Activated CD4-positive, alpha-beta T cell treated with anti-CD3 and anti-CD28 coated beads, Interleukin-2, amount 50 U/mL, for 24 hours (primary cell): Measurements from ENCODE around the gene ANKRD2.

Experiments
- DNase-seq, 2 donors: peaks; one replicate each; pipeline ENCODE4 v3.0.0-alpha.2; 2020; ENCODE audit warnings: low read depth in 1 of 2, low spot score in 1 of 2

ANKRD2 gene

DNA sequence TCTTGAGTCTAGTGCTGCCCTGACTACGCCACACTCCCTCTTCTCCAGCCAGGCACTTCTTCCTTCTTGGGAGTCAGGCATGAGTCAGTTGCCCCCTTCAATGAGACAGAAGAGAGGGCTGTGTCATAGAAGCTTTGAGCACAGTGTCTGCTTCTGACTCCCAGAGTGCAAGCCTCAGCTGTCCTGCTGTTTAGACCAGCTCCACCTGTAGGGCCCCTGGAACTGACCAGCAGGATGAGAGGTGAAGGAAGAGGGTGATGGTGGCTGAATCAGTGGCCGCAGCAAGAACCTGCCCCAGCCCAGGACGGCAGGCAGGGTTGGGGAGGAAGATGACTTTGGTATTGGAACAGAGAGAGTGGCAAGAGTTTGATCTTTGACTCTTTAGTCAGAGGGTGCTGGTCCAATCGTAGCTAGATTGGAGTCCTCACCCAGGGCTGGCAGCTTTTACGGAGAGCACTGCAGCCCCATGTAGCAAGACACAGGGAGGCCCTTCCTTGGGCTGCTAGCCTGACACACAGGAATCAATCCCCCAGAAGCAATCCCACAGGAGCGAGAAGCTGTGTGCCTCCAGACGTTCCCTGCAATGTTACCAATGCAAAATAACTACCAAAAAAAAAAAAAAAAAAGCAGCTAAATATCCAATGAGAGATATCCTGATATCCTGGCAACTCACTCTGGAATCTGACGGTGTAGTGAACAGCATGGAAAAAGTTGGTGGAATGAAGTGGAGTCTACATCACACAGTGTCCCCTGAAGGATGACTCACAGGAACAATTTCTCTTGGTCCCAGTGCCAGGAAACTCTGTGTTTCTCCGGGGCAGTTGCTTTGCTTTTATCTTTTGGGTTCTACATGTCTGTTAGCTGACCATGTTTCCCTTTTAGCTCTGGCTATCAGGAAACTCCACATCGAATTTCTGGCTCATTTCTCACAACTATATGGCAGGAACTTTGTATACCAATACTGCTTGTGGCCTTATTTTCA lies 23.8 kb downstream of the ANKRD2 start:
- no peak for DNase-seq

DNA sequence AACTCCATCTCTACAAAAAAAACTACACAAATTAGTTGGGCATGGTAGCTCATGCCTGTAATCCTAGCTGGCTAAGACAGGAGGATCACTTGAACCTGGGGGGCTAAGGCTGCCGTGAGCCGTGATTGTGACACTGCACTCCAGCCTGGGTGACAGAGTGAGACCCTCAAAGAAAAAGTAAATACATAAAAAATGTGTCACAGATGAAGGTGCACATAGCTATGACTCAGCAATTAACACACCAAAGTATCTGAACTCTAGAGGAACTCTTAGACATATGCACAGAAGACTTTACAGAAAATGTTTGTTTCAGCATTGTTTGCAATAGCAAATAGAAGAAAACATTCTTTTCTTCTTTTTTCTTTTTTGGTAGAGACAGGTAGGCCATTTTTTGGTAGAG lies 25.2 kb downstream of the ANKRD2 start:
- DNase-seq, result no peak

DNA sequence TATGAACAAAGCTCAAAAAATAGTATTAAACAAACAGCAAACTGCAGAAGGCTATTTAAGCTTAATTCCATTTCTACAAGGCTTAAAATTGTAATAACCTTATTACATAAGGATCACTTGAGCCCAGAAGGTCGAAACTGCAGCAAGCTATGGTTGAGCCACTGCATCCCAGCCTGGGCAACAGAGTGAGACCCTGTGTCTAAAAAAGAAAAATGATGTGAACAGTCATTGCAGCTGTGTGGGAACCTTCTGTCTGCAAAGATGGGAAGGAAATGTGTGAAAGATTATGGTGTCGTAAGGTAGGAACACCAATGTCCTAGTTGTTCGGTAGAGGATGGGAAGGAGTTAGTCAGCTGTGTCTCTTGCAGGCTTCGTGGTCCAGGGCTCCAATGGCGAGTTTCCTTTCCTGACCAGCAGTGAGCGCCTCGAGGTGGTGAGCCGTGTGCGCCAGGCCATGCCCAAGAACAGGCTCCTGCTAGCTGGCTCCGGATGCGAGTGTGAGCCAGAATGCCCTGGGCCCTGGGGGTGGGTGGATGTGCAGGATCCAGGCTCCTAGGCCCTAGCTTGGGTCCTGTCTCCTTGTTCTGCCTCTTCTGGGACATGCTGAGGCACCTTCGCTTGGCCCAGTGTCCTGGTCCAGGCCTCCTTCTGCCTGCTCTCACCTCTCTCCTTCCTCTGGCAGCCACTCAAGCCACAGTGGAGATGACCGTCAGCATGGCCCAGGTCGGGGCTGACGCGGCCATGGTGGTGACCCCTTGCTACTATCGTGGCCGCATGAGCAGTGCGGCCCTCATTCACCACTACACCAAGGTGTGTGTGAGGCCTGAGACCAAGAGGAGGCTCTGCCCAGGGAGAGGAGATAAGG lies 26.1 kb downstream of the ANKRD2 start:
- DNase-seq, result no peak

DNA sequence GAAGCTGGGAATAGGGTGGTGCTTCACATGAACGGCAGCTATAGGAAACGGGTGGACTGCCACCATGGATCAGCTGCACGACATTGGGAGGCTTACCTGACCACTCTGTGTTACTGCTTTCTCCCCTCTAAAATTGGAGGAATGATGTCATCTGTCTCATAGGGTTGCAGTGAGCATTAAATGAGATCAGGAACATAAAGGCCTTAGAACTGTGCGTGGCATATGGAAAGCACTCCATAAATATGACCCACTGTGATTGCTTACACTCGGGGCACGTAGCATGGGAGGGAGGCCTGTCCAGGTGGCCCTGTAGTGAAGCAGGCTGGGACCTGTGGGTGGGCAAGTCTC lies 26.7 kb downstream of the ANKRD2 start:
- no peak for DNase-seq

DNA sequence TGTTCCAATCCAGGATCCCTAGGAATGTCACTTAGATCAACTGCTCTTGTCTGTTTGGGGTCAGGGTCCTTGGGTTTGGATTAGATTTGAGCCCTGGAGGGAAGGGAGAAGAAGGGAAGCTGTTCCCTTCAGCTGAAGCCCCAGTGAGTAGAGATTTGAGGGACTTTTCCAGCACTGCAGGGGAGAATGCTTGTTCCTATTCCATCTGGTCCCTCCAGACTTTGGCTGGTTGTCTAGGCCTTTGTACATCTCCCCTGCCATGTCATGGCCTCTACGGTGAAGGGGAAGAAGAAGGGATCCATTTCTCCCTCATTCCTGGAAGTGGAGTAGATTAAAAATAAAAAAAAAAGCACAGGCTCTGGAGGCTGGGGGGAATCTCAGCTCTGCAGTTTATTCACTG lies 28.0 kb downstream of the ANKRD2 start:
- DNase-seq, result no peak

DNA sequence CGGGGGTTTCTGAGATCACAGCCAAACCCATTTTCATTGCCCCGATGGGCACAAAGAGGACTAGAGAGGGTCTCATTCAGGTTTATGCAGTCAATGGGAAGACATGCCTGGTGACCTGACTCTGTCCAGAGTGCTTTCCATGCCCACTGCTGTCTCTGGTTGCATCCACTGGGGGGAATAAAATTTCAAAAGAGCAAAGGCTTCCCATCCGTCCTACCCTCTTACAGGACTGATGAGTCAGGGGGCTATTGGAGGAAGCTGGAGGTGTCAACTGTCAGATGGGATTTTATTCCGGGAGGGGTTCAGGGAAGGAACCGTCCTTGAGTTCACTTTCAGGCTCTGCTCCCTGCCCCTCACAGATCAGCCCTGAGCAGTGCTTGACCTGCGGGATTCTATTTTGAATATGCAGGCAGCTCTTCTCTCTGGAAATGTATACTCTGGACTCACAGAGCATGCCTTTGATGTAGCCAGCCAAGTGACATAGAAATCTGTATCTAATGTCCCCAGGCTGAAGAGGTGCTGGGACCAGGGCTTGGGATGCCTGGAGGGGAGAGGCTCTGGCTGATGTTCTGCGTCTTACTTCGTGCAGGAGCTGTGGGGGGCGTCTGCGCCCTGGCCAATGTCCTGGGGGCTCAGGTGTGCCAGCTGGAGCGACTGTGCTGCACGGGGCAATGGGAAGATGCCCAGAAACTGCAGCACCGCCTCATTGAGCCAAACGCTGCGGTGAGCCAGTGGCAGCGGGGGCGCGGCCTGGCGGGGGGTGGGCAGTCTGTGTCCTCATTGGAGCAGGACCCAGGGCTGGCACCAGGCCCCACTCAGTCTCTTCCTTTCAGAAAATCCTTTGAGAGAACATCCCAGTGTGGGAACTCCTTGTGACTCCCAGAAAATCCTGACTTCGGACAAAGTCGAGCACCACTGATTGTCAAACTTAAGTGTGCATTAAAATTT lies 29.0 kb downstream of the ANKRD2 start:
- no peak for DNase-seq

DNA sequence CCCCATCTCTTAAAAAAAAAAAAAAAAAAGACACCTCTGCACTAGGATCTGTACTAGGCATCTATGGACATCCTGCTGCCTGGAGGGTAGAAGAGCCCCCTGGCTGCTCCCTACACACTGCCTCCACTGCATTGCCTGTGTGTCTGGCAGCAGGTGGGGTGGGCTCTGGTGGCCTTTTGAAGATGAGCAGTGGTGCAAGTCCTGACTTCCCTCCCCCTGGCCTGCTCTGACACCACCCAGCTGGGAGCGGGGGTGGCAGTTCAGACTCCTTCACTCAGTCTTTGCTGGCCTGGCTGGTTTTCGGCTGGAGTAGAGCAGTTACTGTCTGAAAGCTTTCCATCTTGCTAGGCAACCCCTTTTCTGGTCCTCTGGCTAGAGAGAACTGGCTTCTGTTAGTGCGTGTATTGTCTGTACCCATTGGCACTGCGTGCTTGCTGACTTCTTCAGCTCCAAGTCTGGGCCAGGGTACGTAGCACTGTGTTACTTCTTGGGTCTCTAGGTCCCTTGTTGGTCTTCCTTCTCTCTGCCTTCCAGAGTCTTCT lies 34.6 kb downstream of the ANKRD2 start:
- no peak for DNase-seq

DNA sequence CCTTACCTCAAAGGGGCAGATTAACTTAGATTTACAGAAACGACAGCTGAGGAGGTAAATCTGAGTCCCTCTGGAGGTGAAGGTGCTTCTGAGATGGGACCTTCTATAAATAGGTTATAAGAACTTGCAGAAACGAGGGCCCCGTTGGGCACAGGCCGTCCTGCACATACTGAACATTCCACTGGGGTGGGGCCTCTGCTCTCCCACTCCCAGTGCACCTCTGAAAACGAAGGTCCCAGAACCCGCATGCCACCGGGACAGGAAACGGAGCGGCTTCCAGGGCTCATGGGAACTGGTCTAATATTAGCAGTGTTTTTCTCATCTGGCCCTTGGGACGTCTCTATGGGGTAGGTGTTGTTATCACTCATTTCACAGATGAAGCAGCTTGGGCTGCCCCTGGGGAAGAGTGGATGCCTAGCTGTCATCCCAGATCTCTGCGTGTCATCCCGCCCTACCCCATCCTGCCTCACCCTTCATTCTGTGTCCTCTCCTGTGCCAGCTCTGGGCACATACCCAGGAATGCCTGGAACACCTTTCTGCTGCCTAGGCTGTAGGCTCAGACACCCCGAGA lies 36.5 kb downstream of the ANKRD2 start:
- no peak for DNase-seq

DNA sequence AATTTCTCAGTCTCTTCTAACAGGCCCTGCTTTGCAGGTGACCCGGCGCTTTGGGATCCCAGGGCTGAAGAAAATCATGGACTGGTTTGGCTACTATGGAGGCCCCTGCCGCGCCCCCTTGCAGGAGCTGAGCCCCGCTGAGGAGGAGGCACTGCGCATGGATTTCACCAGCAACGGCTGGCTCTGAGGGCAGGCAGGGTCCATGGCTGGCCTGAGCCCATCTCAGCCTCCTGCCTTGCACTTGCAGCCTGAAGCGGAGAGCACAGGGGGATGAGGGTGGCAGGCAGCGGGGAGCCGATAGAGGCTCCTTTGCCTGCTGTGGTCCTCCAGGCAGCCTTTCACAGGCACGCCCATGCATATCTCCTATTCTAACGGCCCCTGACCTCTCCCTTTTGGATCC lies 38.9 kb downstream of the ANKRD2 start:
- no peak for DNase-seq

DNA sequence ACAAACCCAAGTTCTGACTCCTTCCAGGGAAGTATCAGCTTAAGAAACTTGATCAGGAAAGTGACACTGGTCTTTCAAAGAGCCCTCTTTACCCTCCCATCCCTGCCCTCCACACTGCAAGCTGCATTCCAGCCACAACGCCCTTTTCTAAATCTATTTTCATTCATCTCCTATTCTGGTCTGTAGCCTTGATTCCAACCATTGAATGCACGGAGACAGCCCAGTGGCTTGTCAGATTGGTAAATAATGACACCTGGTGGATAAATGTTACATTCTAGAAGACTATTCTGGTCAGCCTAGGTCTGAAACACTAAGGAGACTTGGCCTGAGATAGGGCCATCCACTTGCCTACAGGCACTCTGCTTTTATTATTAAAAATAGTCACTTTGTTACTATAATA lies 39.8 kb downstream of the ANKRD2 start:
- DNase-seq, result no peak

DNA sequence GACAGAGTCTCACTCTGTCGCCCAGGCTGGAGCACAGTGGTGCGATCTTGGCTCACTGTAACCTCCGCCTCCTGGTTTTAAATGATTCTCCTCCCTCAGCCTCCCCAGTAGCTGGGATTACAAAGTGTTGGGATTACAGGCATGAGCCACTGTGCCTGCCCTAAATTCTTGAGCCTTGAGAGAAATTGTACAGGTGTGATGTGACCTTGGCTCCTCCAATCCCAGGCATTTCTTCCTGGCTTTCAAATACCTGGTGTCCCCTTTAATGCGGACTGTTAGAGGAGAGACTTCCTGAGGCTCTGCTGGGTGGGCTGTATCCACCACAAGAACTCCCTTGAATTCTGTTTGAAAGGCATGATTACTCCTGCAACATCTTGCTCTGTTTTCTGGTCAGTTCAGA lies 45.7 kb downstream of the ANKRD2 start:
- DNase-seq, result no peak

DNA sequence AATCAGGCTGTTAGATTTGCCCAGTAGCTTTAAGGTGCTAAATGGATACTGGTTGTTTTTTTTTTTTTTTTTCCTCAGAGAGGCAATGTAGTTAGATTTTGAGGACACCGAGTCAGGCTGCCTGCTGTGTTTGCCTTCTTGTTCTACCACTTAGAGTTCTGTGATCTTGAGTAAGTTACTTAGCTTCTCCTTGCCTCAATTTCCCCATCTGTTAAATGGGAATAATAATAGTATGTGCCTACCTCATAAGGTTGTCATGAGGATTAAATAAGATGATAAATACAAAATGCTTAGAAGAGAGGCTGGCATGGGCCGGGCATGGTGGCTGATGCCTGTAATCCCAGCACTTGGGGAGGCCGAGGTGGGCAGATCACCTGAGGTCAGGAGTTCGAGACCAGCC lies 46.2 kb downstream of the ANKRD2 start:
- no peak for DNase-seq

DNA sequence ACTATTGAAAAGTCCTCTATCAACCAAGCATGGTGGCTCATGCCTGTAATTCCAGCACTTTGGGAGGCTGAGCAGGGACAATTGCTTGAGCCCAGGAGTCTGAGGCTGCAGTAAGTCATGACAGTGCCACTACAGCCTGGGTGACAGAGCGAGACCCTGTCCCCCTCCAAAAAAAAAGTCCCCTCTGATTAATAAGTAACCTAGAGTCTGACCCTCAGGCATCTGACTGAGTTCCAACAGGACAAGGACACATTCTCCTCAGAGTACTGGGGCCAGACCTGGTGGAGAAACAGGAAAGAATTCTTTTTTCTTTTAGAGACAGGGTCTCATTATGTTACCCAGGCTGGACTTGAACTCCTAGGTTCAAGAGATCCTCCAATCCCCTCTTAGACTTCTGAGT lies 50.7 kb downstream of the ANKRD2 start:
- DNase-seq, result no peak

DNA sequence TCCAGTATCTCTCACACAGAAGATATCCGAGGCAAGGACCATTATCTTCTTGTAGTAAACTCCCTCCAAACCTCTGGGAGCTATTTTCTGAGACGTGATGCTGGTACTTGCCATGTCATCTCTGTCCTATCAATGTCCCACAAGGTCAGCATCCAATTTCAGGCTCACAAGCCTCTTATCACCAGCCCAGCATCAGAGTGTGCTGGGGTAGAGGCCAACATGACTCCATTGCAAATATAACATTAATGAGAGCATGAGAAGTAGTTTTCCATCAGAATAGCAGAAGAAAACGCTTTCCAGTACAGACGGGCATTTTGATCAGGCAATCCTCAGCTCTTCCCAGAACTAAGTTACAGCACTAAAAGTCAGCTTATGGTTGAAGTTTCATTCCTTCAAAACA lies 55.2 kb downstream of the ANKRD2 start:
- DNase-seq, result no peak

DNA sequence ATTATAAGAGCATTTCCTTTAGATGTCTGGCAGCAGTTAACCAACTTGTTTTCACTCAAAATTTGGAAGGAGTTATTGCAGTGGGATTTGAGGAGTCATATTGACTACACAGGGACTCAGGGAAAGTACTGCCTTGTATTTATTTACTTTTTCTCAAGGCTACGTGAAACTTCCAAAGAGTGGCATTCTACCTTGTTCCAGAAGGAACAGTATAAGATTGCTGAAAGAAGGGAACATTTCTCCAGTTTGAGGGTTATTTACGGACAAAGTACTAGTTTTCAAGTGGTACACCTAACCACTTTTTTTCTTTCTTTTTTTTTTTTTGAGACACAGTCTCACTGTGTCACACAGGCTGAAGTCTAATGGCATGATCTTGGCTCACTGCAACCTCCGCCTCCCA lies 55.6 kb downstream of the ANKRD2 start:
- no peak for DNase-seq

DNA sequence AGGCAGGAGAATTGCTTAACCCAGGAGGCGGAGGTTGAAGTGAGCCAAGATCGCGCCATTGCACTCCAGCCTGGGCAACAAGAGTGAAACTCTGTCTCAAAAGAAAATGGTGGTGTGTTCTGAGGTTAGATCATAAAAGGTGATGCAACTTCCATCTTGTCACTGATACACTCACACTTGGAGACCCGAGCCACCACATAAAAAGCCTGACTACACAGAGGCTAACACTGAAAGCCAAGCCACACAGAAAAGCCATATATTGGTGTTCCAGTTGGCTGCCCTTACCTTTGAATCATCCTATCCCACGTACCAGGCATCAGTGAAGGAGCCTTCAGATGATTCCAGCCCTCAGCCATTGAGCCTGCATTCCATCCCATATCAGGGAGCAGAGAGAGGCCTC lies 56.7 kb downstream of the ANKRD2 start:
- no peak for DNase-seq

DNA sequence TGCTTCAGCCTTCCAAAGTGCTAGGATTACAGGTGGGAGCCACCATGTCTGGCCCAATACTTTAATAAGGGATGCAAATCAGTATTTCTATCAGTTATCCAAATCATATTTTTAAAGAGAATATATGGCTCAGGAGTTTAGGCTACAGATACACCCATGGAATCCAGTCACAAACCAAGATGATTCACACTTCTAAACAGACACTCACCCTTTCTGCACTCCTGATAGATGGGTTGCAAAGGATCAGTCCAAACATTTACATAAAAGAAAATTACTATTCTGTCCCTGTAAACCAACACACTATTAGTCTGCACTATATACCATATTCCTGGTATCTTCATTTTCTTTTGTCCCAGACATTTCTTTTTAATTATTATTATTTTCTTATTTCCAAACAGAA lies 58.5 kb downstream of the ANKRD2 start:
- DNase-seq, result no peak

DNA sequence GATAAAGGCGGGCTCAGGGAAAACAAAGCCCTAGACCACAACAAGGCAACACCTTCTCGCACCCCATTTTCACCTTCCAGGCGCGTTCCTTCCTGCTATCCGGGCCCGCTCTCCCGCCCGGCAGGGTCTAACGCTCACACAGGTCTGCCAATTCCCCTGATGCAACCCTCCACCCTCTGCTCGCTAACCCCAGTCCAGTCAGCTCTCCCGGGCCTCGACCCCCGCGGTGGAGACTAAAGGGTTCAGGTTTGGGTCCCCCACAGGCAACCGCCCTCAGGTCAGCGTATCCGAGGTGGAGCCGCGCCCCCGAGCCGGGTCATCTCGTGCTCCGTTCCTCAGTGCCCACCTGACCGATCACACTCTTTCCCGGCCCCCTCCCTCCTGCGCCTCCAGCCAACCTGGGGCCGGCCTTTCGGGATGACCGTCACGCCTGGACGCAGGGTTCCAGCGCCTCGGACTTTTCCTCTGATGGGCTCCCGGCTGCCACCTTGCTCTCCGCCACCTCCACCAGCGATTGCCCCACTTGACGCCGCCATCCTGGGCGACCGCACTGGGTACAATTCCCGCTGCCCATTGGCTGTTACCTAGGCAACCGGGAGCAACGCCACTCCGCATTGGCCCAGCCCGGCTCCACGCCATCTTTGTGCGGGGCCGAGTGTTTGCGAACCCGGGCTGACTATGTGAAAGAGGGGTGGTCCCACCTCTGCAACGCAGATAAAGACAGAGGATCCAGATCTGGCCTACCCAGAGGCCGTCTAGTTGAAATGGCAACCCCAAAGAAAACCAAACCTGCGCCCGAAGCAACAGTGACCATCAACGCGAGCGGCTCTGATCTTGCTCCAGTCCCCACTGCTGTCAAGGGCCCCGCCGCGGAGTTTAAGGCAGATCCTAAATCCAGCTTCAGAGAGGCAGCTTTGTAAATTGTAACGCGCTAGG lies 60.6 kb downstream of the ANKRD2 start, which contains the start of gene MORN4:
Gene MORN4, minus strand, starts transcription at position 552 of the 936 bp plus-strand sequence. CDS start 13,847 bp downstream, outside the sequence.
- DNase-seq, result peak; percentile 82 to 86
